OCI-LY1 (cell line): Measurements from ENCODE around the gene SOX12.

Experiments used
- CTCF ChIP-seq: fragments of 200-600 bp; sonication (generic), shearing (Covaris generic); IDR thresholded peaks from 2 replicates; pipeline ENCODE4 v1.5.1; 2017; ENCODE audit warnings: mild to moderate bottlenecking, antibody characterized with exemption, low read length, moderate library complexity, mixed read lengths
- EZH2 ChIP-seq: fragments of 200-600 bp; sonication (generic), shearing (Covaris generic); IDR thresholded peaks from 2 replicates; pipeline ENCODE4 v1.8.0; 2017; ENCODE audit warnings: borderline replicate concordance, mixed run types, mild to moderate bottlenecking, antibody characterized with exemption, low read length, moderate library complexity, mixed read lengths

GRCh38 chr20:313948-314347 is 11.4 kb upstream of the SOX12 start:
- TF ChIP-seq CTCF (no peak), EZH2 (no peak)
